DMS153 treated with DMSO at 0.1 percent for 48 hours (cell line): ENCODE measurements around the gene SLC4A2.

Source experiments
- DNase-seq: peaks from one replicate; lab custom pipeline; 2025; ENCODE audit not compliant: unreplicated experiment; lab: John Stamatoyannopoulos, UW

The SLC4A2 gene

GRCh38 chr7:151062399-151063211 lies 3.2 kb downstream of the SLC4A2 start:
- no peak for DNase-seq

- DNase-seq, result no peak
Measured at GRCh38 chr7:151063212-151063561, 3.8 kb downstream of the SLC4A2 start.

- no peak for DNase-seq
Measured at GRCh38 chr7:151064454-151064853, 5.1 kb downstream of the SLC4A2 start.

GRCh38 chr7:151064993-151065392 lies 5.6 kb downstream of the SLC4A2 start:
- DNase-seq, result no peak

- no peak for DNase-seq
Measured at GRCh38 chr7:151065516-151065915, 6.1 kb downstream of the SLC4A2 start.

GRCh38 chr7:151066273-151066974 lies 7.0 kb downstream of the SLC4A2 start:
- no peak for DNase-seq

- DNase-seq, result no peak
Measured at GRCh38 chr7:151068069-151068773, 8.8 kb downstream of the SLC4A2 start.

GRCh38 chr7:151069841-151070573 lies 10.6 kb downstream of the SLC4A2 start:
- no peak for DNase-seq

GRCh38 chr7:151070574-151070960 lies 11.2 kb downstream of the SLC4A2 start:
- no peak for DNase-seq

GRCh38 chr7:151071032-151071866 lies 11.9 kb downstream of the SLC4A2 start:
- DNase-seq, result no peak

- DNase-seq, result no peak
Measured at GRCh38 chr7:151073990-151074389, 14.6 kb downstream of the SLC4A2 start.

- DNase-seq, result no peak
Measured at GRCh38 chr7:151074817-151075661, 15.7 kb downstream of the SLC4A2 start.

GRCh38 chr7:151075662-151075971 lies 16.2 kb downstream of the SLC4A2 start:
- no peak for DNase-seq

- DNase-seq, result no peak
Measured at GRCh38 chr7:151075978-151076426, 16.6 kb downstream of the SLC4A2 start.

GRCh38 chr7:151076863-151077704 lies 17.7 kb downstream of the SLC4A2 start:
- no peak for DNase-seq

GRCh38 chr7:151077705-151078232 lies 18.4 kb downstream of the SLC4A2 start:
- no peak for DNase-seq

- no peak for DNase-seq
Measured at GRCh38 chr7:151078233-151079040, 19.0 kb downstream of the SLC4A2 start.
